ENCODE measurements around the gene TBL1X.

TBL1X gene

DNA sequence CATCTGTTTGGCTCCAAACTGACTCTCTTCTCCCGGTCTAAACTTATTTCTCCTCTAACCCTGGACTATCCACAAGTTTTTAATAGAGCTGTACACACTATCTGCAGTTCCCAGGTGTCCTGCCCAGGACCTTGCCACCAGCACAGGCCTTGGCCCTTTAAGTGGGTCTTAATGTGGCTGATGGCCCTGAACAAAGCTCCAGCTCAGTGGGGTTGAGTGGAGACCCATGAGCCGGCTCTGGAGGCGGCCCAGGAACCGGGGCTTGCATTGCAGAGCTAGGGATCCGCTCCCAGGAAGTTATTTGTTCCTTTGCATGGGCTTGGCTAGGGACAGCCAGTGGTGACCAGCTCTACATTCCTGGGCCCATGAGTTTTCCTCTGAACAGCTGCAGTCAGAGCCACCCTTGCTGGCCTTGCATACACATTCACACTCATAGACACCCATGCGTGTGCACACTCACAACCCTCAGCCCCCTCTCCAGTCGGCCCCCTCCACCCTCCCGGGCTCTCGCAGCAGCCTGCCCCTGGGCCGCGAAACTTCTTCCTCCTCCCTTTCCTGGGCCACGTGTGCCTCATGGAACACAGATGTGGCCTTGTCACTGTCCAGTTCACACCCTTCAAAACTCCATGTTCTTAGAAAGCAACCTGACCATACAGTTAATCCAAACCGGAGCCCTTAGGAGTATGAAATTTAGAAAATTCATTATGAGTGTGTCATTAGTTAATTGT lies 242.6 kb downstream of the TBL1X start:
- no peak for DNase-seq (ENCODE audit: low read depth)

DNA sequence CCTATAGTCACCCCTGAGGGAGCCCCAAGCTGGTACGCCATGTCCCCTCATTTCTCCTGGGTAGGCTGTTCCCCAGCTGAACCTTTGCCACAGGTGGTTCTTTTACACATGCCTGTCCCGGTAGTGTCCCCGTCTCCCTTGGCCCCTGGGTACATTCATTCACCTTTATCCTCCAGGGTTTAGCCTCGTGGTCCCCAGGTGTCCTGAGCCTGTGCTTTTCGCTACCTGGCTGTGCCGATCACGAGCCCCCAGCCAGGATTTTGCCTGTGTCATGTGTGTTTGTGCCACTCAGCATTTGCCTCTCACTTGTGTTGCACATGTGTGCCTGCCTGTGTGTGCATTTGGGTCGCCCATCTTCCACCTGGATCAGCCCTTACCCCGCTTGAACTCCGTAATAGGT lies 243.2 kb downstream of the TBL1X start:
- no peak for DNase-seq (ENCODE audit: low read depth)

DNA sequence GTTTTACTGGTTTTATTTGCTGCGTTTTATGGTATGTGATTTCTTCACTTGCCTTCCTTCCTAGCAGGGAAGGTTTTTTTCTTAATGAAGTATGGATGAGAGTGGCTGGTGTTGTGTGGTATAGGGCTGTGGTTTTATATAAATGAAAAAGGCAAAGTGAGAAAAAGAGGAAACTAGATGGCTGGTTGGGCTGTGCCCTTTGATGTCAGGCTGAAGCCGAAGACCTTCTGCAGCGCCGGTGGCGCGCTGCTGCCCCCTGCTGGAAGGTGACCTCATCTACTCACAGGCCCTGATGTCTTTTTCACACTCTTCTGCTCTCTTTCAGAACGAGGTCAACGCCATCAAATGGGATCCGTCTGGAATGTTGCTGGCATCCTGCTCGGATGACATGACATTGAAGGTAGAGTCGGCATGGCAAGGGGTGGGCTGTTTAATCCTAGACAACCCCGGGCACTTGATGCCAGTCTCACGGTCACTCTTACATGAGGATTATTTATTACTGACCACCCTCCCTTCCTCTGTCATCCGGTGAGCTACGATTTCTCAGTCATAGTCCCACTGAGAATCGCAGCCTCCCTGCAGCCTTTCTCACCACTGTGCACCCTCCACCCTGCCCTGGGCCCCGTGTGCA lies 244.2 kb downstream of the TBL1X start:
- DNase-seq (ENCODE audit: low read depth), result peak; percentile 68

DNA sequence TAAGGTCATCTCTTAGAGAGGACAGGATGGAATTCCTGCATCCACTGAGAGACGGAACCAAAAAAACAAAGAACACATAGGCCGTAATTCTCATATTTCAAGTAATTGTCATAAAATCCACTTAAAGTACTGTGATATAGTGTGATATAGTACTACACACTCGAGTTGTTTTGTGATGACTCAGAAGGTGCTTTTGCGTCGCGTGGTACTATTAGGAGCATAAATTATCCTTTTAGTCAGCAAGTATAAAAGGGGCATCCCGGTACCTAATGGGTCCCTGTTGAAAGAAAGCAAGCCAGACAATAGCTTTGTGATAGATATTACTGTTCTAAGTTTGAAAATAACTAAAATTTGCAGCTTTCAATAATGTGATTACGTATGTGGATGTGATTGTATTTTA lies 245.5 kb downstream of the TBL1X start:
- no peak for DNase-seq (ENCODE audit: low read depth)

DNA sequence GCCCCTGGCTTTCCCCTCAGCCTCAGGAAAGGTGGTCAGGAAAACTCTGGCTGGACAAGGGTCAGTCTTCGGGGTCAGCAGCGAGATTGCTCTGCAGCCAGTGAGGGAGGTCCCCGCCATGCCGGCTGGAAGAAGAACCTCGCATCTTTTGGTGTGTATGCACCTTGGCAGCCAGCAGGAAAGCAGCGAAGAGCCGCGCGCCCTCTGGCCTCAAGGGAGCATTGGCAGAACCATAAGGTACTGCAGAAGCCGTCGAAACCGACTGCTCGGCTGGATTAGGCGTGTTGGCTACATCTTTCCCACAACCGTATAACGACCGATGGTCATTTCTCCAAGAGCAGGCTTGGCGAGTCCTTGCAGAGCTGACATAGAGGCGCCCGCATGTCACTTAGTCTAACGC lies 252.5 kb downstream of the TBL1X start:
- DNase-seq (ENCODE audit: low read depth), result no peak

DNA sequence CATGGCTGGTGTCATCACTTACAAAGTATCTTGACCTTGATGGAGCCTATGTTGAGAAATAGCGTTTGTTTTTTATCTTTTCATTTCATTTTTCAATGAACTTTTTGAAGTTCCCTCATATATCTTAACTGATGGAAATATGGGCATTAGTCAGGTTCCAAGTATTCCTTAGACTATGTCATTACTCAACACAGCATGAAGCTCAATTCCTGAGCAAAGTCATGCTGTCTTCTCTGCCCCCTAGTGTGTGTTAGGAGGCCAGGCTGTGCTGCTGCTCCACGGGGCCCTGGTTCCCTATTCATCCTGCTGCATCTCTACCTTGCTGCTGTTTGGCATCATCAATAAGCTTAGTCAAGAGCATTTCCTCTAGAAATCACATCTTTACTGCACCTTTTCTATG lies 259.9 kb downstream of the TBL1X start:
- DNase-seq (ENCODE audit: low read depth), result no peak

DNA sequence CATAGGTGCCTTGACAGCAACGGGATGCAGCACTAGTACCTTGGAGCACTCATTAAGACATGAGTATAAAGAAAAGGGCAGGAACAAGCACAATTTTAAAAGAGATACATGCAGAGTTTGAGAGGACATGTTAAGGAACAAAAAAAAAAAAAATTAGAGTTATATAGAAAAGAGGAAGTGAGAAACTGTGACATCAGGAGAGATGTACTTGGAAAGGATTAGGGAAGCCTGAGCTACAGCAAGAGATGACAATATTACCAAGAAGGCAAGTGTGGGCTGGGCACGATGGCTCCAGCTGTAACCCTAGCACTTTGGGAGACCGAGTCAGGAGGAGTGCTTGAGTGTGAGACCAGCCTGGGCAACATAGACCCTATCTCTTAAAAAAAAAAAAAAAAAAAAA lies 263.4 kb downstream of the TBL1X start:
- no peak for DNase-seq (ENCODE audit: low read depth)

DNA sequence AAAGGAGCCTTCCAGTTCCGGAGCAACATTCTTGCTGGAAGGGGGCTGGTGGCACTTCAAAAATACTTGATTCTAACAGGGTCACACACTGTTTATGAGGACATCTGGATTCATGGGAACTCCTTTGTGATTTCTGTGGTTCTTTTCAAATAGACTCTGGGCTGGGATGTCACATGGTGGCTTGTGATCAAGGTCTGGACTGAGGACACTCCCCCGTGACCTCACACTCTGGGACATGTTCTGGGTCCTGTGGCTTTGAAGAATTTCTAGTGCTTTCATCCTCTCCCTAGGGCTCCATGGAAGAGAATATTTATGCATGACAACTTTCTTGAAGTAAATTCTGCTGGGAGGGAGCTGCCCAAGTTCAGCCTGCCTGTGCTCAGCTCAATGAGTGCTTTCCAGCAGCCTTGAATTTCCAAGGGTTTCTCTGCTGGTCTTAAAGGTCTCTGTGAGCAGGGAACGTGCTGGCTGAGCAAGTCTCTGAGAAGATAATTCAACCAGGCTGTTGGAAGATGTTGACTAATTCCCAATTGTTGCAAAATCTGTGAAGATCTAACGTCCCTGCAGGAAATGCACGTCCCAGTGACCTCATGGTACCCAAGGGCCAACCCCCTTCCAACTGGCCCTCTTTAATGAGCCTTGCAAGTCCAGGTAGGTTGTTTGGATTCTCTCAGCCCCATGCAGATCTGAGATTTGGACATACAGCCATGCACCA lies 264.5 kb downstream of the TBL1X start:
- no peak for DNase-seq (ENCODE audit: low read depth)

DNA sequence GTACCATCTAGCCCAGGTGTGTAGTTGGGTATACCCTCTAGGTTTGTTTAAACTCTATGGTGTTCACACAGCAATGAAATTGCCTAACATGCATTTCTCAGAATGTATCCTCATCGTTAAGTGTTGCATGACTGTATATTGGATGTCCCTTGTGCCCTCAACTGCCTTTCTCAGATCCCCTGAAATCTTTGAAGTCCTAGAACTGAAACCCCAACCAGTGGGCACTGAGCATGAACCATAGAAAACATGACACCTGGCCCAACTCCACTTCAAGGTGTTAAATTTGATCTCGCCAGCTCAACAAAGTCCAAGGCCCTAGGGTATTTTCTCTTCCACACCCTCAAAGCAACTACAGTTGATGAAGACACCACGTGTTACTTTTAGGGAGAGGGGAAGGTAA lies 265.2 kb downstream of the TBL1X start:
- DNase-seq (ENCODE audit: low read depth), result no peak

DNA sequence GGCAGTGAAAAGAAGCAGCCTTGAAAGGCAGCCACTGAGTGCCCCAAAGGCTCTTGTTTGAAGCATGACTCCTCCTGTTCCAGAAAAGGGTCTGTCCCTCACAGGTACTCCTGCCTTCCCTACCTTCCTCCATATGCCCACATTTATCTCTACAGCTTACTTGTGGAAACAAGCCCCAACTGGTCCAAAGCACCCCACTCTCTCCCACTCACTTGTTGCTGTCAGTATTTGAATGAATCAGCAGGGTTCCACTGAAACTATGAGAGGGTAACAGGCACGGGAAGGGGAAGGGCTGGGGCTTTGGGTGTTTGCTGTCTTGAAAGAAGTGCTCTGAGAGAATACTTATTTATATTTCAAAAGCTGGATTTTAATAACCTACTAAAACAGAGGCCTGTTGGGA lies 265.9 kb downstream of the TBL1X start:
- DNase-seq (ENCODE audit: low read depth), result no peak

DNA sequence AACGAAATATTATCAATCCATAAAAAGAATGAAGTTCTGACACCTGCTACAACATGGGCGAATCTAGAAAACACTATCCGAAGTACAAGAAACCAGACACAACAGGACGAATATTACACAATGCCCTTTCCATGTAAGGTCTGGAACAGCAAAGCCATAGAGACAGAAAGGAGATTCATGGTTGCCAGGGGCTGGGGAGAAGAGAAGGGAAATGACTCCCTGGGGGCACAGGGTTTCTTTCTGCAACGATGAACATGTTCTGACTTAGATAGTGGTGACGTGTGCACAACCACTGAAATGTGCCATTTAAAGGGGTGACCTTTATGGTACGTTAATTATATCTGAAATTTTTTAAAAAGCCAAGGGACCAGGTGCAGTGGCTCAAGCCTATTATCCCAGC lies 272.5 kb downstream of the TBL1X start:
- no peak for DNase-seq (ENCODE audit: low read depth)

DNA sequence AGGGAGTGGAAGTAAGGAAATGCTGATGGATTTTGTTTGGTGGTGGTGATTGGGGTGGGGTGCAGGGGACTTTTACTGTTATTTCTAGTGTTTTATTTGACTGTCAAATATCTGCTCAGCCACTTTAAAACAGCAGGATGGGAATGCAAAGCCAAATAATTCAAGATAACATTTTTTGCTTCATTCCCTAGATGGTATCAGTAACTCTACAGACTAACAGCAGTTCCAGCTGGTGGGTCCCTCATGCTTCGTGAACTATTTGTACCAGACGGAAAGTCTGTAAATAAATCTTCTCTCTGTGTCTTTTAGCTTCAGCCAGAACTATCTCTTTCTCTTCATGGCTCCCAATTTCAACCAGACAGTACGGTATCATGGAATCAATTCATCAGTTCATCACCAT lies 273.3 kb downstream of the TBL1X start:
- DNase-seq (ENCODE audit: low read depth), result no peak

DNA sequence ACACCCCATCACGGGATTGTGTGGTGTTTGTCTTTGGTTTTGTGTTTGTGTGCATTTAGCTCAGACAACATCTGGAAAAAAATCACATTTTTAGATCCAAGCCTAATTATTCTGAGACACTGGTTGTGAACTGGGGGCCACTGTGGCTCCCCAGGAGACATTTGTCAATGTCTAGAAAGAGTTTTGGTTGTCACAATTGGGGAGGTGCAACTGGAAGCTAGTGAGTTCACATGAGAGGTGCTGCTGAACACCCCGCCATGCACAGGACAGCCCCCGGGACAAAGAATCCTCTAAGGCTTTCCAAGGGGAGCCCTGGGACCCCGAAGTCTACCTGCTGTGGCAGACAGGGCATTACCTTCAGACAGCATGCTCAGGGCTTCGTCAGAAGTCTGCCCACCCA lies 274.3 kb downstream of the TBL1X start:
- no peak for DNase-seq (ENCODE audit: low read depth)

DNA sequence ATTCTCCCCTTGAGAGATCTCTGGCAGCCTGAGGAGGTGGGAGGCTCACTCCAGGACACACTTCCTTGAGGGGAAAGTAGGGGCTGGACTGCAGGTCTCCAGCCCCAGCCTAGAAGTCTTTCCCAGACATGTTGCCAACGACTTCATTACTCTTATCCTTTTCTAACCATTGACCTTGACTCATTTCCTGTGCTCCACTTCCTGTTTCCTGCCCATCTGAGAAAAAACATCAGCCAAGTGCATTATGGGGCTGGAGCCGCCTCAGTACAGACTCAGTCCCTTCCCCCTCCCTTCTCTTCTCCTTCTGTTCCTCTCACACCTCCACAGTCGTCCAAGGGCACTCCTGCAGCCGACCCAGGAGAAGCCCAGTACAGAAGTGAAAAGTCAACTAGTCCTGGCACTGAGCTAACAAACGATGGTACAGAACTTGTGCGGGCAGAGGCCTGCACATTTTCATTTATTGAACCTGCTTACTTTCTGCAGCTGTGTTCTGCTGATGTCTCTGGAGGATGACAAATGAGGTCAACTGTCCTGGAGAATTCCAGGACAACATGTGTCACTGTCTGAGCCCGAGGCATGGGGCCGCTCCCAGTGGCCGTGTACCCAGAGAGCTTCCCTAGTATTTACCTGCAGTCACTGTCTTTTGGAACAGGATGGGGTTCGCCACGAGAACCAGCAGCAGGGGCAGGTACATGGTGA lies 280.7 kb downstream of the TBL1X start:
- no peak for DNase-seq (ENCODE audit: low read depth)

DNA sequence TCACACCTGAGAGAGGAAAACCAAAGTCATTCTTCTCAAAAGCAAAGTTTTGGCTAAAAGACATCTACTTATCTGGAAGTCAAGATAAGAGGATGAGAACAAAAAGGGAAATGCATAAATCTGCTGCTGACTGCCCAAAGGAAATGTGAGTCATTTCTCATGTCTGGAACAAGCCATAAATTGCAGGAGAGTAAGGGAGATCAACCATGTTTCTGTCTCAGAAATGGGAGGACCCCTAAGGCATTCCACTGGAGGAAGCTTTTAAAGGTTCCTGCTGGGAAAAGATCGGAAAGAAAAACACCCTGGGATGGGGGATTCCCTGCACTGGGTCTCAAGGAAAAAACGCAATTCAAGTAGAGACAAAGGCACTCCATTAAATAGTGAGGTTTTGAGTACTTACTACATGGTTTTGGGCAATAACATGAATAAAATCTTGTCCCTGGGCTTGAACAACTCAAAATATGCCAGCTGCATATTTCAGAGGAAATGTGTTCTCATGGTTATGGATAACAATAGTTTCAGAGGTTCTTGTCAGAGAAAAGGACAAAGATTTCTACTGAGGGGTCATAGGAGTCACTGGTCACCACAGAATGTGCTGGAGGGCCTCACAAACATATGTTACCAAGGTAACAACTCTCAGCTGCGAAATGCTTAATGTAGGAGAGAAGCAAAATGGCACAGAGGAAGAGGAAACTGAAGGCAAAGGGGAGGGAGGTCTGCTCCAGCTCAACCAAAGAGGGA lies 281.5 kb downstream of the TBL1X start:
- DNase-seq (ENCODE audit: low read depth), result no peak

DNA sequence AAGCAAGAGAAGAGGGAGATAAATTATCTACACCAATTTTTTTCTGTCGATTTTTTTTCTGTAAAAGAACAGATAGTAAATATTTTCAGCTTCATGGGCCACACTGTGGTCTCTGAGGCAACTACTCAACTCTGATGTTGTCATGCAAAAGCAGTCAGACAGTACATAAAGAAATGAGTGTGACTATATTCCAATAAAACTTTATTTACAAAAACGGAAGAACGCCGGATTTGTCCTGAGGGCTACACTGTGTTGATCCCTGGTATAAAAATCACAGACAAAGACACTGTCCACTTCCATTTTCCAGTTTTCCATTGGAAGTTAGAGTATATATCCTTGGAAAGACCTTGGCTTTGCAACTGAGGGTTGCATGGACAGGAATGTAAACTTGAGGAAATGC lies 282.8 kb downstream of the TBL1X start:
- no peak for DNase-seq (ENCODE audit: low read depth)

DNA sequence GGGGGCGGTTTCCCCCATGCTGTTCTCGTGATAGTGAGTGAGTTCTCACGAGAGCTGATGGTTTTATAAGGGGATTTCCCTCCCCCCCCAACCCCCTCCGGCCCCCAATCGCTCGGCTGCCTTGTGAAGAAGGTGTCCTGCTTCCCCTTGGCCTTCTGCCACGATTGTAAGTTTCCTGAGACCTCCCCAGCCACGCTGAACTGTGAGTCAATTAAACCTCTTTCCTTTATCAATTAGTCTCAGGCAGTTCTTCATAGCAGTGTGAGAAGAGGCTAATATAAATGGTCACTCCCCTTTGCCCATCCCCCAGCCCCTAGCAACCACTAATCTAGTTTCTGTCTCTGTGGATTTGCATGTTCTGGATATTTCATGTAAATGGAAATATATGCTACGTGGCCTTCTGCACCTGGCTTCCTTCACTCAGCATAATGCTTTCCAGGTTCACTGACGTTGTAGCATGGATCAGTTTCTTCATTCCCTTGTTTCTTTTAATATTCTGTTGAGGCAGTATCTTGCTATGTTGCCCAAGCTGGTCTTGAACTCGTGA lies 284.4 kb downstream of the TBL1X start:
- DNase-seq (ENCODE audit: low read depth), result no peak

DNA sequence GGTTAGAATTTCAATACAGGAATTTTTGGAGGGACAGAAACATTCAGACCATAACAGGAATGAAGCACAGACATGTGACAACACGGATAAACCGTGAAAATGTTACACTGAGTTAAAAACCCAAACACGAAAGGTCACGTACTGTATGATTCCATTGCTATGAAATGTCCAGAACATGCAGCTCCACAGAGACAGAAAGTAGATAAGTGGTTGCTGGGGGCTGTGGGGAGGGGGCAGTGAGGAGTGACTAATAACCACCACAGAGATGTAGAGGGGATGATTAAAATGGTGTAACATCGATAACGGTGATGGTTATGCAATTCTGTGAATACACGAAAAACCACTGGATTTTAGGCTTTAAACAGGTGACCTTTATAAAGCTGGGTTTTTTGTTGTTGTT lies 292.5 kb downstream of the TBL1X start:
- no peak for DNase-seq (ENCODE audit: low read depth)

DNA sequence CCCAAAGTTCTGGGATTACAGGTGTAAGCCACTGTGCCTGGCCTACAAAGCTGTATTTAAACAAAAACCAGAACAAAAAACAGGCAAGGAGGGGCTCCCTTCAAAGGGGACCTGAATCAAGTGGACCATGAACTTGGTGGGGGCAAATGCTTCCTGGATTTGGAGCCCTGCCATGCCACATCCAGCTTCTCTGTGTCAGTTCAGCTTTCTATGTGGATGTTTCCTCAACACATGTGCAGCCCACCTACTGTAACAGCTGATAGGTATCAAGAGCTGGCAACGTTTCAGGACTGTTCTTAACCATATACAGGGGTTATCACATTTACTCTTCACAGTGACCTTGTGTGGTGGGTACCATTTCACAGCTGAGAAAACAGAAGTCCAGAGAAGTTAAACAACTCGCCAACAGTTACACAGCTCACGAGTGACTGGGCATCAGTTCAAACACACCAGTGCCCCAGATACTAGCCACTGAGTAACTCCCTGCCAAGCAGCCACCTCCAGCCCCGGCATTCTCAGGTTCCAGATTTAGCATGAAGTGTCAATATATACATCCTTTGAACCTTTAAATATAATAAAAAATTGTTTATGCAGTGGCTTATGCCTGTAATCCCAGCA lies 293.3 kb downstream of the TBL1X start:
- DNase-seq (ENCODE audit: low read depth), result no peak

DNA sequence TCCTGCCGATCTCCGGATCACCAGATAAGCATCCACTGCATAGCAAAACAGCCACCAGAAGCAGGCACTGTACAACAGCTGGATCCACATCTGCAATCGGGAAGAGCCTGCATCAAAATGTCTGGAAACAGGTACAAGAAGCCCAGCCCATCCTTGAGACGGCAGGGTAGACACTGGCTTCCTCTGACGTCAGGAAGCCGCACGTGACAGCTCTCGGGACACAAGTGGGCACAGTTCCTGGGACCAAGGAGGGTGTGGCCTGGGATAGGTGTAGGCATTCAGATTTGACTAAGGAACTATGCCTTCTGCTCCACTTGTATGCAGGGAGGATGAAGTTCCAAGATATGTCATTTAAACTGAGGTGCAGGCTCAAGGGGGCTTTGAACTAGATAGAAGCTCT lies 294.5 kb downstream of the TBL1X start:
- DNase-seq (ENCODE audit: low read depth), result no peak

DNA sequence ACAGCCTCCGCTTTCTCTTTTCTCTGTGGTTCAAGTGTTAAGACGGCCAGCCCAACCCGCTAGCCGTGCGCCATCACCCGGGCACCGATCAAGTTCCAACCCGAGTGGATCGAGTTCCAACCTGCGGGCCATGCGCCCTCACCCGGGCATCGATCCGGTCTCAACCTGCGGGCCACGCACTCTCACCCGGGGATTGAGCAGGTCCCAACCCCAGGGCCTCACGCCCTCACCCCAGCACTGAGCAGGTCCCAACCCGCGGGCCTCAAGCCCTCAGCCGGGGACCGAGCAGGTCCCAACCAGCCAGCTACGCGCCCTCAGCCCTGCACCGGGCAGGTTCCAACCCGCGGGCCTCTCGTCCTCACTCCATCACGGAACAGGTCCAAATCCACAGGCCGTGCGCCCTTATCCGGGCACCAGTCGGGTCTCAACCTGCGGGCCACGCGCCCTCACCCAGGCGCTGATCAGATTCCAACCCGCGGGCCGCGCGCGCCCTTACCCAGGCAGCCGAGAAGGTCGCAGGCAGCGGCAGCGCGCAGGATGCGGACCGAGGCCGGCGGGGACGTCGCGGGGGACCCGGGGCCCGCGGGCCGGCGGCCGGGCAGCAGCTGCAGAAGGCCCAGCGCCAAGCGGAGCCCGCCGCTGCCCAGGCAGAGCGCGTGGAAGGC lies 300.3 kb downstream of the TBL1X start:
- DNase-seq (ENCODE audit: low read depth), result no peak
